ENCODE results near the gene CYP2E1. TPM values are rescaled to one million over a fixed set of nuclear protein-coding genes. Genes with fewer than 3 reads are reported as not detected.
"Not testable (repeated sequence)": the region's sequence is repeated elsewhere in the genome, so short reads cannot be mapped to it uniquely, and the experiment has no call there.

CYP2E1 gene
- polyA plus RNA-seq, 1 experiment, result 1.3 TPM

DNA sequence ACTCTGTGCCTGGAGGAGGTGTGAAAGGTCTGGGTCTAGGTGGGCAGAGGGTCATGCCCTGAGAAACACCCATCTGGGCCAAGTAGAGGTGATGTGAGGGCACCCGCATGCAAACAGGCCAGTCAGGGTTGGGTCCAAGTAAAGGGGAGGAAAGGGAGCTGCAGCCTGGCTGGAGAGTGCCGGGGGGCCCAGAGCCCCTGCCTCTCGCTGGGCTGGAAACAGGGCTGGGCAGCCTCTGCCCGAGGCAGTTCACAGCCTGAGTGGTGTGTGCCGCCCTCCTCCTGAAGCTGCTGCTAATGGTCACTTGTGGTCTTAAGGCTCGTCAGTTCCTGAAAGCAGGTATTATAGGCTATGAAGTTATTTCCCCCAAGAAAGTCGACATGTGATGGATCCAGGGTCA, 7.3 kb downstream of the CYP2E1 start:
- Histone ChIP-seq H3K9me3 (ENCODE audit: control insufficient read depth, insufficient read depth, low read length) (peaks cover 4% of the 10 kb centered on the region; the same call in 1 of the 2 replicates), H3K27me3 (ENCODE audit: control insufficient read depth, insufficient read depth, low read length) (peaks cover 15% of the 10 kb centered on the region), H3K4me3 (ENCODE audit: low read depth, low read length) (no peak overlapping the region), H3K27ac (ENCODE audit: low read depth, low read length) (no peak overlapping the region)
- ChIA-PET CTCF (no interaction called here), POLR2A (no interaction called here)
- no peak for DNase-seq (ENCODE audit: low read depth, low spot score)
- TF ChIP-seq, protein P1, sequence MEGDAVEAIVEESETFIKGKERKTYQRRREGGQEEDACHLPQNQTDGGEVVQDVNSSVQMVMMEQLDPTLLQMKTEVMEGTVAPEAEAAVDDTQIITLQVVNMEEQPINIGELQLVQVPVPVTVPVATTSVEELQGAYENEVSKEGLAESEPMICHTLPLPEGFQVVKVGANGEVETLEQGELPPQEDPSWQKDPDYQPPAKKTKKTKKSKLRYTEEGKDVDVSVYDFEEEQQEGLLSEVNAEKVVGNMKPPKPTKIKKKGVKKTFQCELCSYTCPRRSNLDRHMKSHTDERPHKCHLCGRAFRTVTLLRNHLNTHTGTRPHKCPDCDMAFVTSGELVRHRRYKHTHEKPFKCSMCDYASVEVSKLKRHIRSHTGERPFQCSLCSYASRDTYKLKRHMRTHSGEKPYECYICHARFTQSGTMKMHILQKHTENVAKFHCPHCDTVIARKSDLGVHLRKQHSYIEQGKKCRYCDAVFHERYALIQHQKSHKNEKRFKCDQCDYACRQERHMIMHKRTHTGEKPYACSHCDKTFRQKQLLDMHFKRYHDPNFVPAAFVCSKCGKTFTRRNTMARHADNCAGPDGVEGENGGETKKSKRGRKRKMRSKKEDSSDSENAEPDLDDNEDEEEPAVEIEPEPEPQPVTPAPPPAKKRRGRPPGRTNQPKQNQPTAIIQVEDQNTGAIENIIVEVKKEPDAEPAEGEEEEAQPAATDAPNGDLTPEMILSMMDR (IDR thresholded peaks at IDR 0.05; ENCODE audit: low read depth, low read length), result no peak

DNA sequence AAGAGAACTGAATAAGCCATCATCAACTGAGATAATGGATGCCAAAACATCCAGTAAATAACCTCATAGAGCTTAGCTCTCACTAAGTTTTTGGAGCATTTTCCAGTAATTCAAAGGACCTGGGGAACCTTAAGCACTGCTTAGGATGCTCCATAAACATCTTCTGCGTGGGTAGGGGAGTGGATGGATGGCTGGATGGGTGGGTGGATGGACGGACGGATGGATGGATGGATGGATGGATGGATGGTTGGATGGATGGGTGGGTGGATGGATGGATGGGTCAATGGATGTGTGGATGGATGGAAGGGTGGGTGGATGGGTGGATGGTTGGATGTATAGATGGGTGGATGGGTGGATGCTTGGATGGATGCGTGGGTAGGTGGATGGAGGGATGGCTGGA, 9.0 kb downstream of the CYP2E1 start:
- ChIA-PET POLR2A (no interaction called here), CTCF (no interaction called here)
- H3K27ac ChIP-seq (ENCODE audit: low read depth, low read length), result no peak overlapping the region
- TF ChIP-seq, protein P1 (IDR thresholded peaks at IDR 0.05; ENCODE audit: low read depth, low read length), result no peak
- H3K9me3 ChIP-seq (ENCODE audit: control insufficient read depth, insufficient read depth, low read length), result peaks cover 4% of the 10 kb centered on the region; the same call in 1 of the 2 replicates
- no peak overlapping the region for H3K4me3 ChIP-seq (ENCODE audit: low read depth, low read length)
- H3K27me3 ChIP-seq (ENCODE audit: control insufficient read depth, insufficient read depth, low read length), result peaks cover 2% of the 10 kb centered on the region
- DNase-seq (ENCODE audit: low read depth, low spot score), result no peak

DNA sequence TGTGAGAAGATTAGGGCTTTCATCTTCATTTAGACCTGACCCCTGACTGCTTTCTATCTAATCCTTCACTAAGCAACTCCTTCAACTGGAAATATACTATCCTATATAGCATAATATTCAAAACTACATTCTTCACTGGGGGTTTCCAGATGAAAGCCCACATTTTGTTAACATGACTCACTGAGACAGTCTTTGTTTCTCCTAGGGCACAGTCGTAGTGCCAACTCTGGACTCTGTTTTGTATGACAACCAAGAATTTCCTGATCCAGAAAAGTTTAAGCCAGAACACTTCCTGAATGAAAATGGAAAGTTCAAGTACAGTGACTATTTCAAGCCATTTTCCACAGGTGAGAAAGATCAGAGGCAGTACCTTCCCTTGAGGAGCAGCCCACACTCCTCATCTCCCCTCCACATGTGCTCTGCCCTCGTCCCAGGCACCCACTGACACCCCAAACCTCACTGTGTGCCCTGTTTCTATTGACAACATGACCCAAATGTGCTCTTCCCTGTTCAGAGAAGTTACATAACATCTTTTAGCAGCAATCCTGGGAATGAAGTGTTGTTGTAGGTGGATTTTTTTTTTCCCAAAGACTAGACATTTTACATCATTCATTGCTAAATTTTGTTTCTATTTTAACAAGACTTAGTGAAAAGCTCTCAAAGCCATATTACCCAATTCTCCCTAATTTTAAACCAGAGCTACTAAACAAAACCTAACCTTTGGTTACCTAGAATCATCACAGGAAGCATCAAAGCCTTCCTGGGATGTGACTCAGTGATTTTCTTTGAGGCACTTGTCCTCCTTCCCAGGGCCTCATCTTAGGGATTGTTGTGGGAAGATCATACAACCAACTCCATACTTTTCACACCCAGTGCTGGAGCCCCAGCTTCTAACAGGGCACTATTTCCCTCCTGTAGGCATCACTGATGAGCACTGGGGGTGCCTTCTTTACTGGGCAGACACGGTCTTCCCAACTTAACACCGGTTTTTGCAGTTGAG, 10.7 kb downstream of the CYP2E1 start:
- Histone ChIP-seq H3K27me3 (ENCODE audit: control insufficient read depth, insufficient read depth, low read length) (no peaks in the 10 kb centered on the region), H3K9me3 (ENCODE audit: control insufficient read depth, insufficient read depth, low read length) (peaks cover 4% of the 10 kb centered on the region; the same call in 1 of the 2 replicates), H3K4me3 (ENCODE audit: low read depth, low read length) (no peak overlapping the region), H3K27ac (ENCODE audit: low read depth, low read length) (no peak overlapping the region)
- DNase-seq (ENCODE audit: low read depth, low spot score), result no peak
- TF ChIP-seq, protein P1 (IDR thresholded peaks at IDR 0.05; ENCODE audit: low read depth, low read length), result no peak
- POLR2A ChIA-PET, result no interaction called here
- CTCF ChIA-PET, result no interaction called here

DNA sequence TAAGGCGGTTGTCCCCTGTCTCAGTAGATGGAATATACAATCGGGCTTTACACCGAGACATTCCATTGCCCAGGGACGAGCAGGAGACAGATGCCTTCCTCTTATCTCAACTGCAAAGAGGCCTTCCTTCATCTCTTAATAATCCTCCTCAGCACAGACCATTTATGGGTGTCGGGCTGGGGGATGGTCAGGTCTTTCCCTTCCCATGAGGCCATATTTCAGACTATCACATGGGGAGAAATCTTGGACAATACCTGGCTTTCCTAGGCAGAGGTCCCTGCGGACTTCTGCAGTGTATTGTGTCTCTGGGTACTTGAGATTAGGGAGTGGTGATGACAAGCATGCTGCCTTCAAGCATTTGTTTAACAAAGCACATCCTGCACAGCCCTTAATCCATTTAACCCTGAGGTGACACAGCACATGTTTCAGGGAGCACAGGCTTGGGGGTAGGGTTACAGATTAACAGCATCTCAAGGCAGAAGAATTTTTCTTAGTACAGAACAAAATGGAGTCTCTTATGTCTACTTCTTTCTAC, 14.3 kb downstream of the CYP2E1 start:
- DNase-seq (ENCODE audit: low read depth, low spot score); POLR2A ChIA-PET; H3K9me3 ChIP-seq (ENCODE audit: control insufficient read depth, insufficient read depth, low read length); H3K27ac ChIP-seq (ENCODE audit: low read depth, low read length); H3K4me3 ChIP-seq (ENCODE audit: low read depth, low read length); CTCF ChIA-PET; H3K27me3 ChIP-seq (ENCODE audit: control insufficient read depth, insufficient read depth, low read length): not testable (repeated sequence)

DNA sequence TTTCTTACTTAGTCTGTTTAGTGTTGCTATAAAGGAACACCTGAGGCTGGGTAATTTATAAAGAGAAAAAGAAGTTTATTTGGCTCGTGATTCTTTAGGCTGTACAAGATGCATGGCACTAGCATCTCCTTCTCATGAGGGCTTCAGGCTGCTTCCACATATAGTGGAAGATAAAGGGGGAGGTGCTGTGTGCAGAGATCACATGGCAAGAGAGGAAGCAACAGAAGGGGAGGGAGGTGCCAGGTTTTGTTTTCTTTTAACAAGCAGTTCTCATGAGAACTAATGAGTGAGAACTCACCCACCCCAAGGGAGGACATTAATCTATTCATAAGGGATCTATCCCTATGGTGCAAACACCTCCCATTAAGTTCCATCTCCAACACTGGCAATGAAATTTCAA, 17.3 kb downstream of the CYP2E1 start:
- CTCF ChIA-PET, result no interaction called here
- Histone ChIP-seq H3K9me3 (ENCODE audit: control insufficient read depth, insufficient read depth, low read length) (no peaks in the 10 kb centered on the region), H3K27me3 (ENCODE audit: control insufficient read depth, insufficient read depth, low read length) (no peaks in the 10 kb centered on the region), H3K27ac (ENCODE audit: low read depth, low read length) (no peak overlapping the region), H3K4me3 (ENCODE audit: low read depth, low read length) (no peak overlapping the region)
- TF ChIP-seq, protein P1 (IDR thresholded peaks at IDR 0.05; ENCODE audit: low read depth, low read length), result no peak
- POLR2A ChIA-PET, result no interaction called here
- DNase-seq (ENCODE audit: low read depth, low spot score), result no peak
